ENCODE measurements around the gene PRXL2A. TPM values are rescaled to one million over a fixed set of nuclear protein-coding genes. Genes with fewer than 3 reads are reported as not detected.

The PRXL2A gene
- total and polyA plus RNA-seq, 2 of the 4 experiments (the other 2 are of a cell fraction): 0.90 to 0.92 TPM

DNA sequence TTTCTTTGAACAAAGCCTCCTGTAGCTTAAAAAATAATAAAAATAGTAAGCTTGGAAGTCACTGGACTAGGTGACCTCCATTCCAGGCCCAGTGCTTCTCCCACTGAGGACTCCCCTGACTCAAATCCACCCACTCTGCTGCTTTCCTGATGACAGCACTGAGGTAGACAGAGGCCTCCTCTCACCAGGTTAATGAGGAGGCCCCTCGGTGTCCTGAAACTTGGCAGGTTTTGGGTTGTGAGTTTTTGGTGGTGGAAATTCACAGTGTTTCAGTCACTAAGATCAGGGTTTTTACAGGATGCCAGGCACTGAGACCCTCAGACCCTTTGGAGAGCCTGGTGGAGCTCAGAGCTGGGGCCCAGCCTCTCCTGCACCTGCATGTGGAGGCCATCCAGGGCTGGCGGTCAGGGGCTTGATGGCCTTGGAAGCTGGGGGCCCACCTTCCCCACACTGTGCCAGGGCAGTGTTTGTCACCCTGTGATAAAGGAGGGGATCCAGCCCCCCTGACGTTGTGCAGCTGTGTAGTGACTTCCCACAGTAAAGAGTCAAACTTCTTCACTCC lies 64.8 kb downstream of the PRXL2A start (continued):
- TF ChIP-seq MXI1 (IDR thresholded peaks at IDR 0.05; ENCODE audit: borderline replicate concordance, low read depth, low read length): no peak

DNA sequence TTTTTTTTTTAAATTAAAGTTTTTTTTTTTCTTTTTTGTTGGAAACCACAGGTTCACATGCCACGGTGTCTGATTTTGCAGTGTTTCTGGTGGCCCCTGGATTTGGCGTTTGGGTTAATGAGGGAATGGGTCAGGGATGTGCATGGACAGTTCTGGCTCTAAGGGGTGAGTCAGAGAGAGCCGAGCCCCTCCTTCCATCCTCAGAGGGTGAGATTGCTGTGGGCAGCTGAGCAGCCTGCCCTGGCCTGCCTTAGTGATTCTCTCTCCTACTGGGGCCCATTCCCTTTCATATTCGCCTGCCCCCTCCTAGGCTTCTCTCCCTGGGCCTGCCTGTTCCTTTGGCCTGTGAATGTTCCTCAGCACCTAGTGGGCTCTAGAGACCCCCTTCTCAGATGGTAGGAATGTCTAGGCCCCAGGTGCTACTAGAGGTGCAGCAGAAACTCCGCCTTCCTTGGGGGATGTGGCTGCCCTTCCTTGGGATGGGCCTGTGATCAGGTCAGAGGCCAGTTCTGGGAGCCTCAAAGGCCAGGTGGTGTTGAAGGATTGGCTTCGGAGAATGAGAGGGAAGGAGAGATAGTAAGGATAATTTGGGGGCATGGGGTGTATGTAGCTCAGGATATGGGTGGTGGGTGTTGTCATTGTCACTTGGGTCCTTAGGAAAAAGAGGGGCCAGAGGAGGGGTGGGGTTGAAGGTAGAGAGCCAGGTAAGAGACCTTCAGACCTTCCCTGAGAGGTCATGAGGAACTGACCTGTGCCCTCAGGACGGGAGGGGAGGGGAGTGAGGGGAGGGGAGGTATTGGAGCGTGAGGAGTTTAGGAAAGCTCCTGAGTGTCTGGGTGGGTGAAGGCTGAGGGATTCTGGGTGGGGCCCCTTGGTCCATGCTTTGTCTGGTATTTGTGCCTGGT lies 65.6 kb downstream of the PRXL2A start:
- Histone ChIP-seq H2BK120ac (ENCODE audit: low read depth, low read length) (peak overlapping the region; percentile 11; the same call in 1 of the 2 replicates), H3K27ac (ENCODE audit: insufficient read depth, low read length) (peak overlapping the region; percentile 54), H3K9ac (ENCODE audit: low read depth, low read length) (0 out of 2 replicates have a peak overlapping the region, but pooled peaks have one; percentile 40), H3K9me3 (ENCODE audit: control insufficient read depth, insufficient read depth, low read length) (peaks cover 11% of the 10 kb centered on the region), H3K4ac (ENCODE audit: low read depth, low read length) (peak overlapping the region; percentile 71), H3K4me1 (ENCODE audit: control insufficient read depth, insufficient read depth, low read length) (peaks cover 27% of the 10 kb centered on the region), H2BK15ac (ENCODE audit: low read depth, low read length) (no peak overlapping the region), H2BK5ac (ENCODE audit: low read depth, low read length, poor library complexity, severe bottlenecking) (peak overlapping the region; percentile 81), H3K18ac (ENCODE audit: low read depth, low read length) (peak overlapping the region; percentile 42; the same call in 1 of the 2 replicates), H2AFZ (replicated peaks; ENCODE audit: low read length, poor library complexity) (peak overlapping the region; percentile 37), H3K27me3 (ENCODE audit: control insufficient read depth, insufficient read depth, low read length) (no peaks in the 10 kb centered on the region), H4K20me1 (ENCODE audit: insufficient read depth, low read length) (peaks cover 26% of the 10 kb centered on the region), H3K9me1 (ENCODE audit: insufficient read depth, low read length) (peaks cover 35% of the 10 kb centered on the region), H3K4me2 (ENCODE audit: low read depth, low read length) (no peak overlapping the region; the same call in 1 of the 2 replicates), H3K4me3 (ENCODE audit: insufficient read depth, low read depth, low read length) (no peak overlapping the region), H2AK5ac (ENCODE audit: low read depth, low read length) (peak overlapping the region; percentile 51), H4K91ac (ENCODE audit: insufficient read depth, low read depth, low read length) (peak overlapping the region; percentile 28; the same call in 1 of the 2 replicates), H3K14ac (replicated peaks; ENCODE audit: low read depth, low read length) (peak overlapping the region; percentile 45; the same call in 1 of the 2 replicates), H4K5ac (ENCODE audit: low read depth, low read length) (peak overlapping the region; percentile 55; the same call in 1 of the 2 replicates), H3K79me1 (ENCODE audit: low read depth in 1 of 2, low read length in 2 of 2) (peaks cover 39 to 53% of the 10 kb centered on the region in 2 experiments), H3K36me3 (ENCODE audit: control insufficient read depth, insufficient read depth, low read length) (peaks cover 4% of the 10 kb centered on the region; the same call in 1 of the 2 replicates), H2BK20ac (ENCODE audit: low read depth, low read length) (no peak overlapping the region), H2AK9ac (replicated peaks; ENCODE audit: low read depth, low read length, poor library complexity) (peak overlapping the region; percentile 85), H3K23ac (ENCODE audit: low read depth, low read length) (peak overlapping the region; percentile 11; the same call in 1 of the 2 replicates), H3K56ac (ENCODE audit: extremely low read depth, insufficient read depth, low read length) (no peak overlapping the region), H4K8ac (ENCODE audit: low read depth in 2 of 2, low read length in 2 of 2) (peak overlapping the region in 1 of 2 experiments; percentile 22; a peak in 1 of 4 replicates)
- dilution Hi-C loops (cut with HindIII; ENCODE audit: low sequenced_read_pairs, unreplicated experiment): no loop called here
- ChIA-PET CTCF (no interaction called here), POLR2A (ENCODE audit: unreplicated experiment) (no interaction called here)
- 100% methylated on average over 1 of the region's 8 CpGs; no CpG with 5 or more reads in 1 of the 2 experiments for WGBS, 2 experiments (ENCODE audit: extremely low coverage in 2 of 2, insufficient read length in 1 of 2)
- intact Hi-C loops (cut with micrococcal nuclease): no loop called here
- BruUV-seq (replicated peaks): no TSS peak
- ATAC-seq (ENCODE audit: low read depth): peak; percentile 63
- TF ChIP-seq MAZ (IDR thresholded peaks at IDR 0.05; ENCODE audit: borderline replicate concordance, low read depth, low read length) (peak; percentile 32; the same call in 1 of the 2 replicates), RCOR1 (IDR thresholded peaks at IDR 0.05; ENCODE audit: insufficient replicate concordance, low read length) (no peak)
- in situ Hi-C loops (cut with MboI; ENCODE audit: low sequenced_read_pairs): loop anchor here (25.0 kb wide), 1 partner anchor 312 kb away; no protein-coding TSS in a partner anchor
- DNase-seq: peak; percentile 34

Data from IMR-90 (cell line).